Adrenal gland (tissue), 12 donors: ENCODE data around the gene NOS3. TPM values are rescaled to one million over a fixed set of nuclear protein-coding genes. Genes with fewer than 3 reads are reported as not detected.

Experiments used
- DNase-seq, 7 donors: peaks; one replicate each; pipeline ENCODE4 v3.0.0-alpha.2; 2019 to 2020
- H3K27ac ChIP-seq, 5 donors: fragments of 200-600 bp; sonication (generic) in 4 of 5; 1 replicate in 3 of 5; 2 replicates in 2 of 5; pipeline versions ENCODE4 v1.5.1 to v1.8.0; 2016 to 2020; ENCODE audit warnings: mild to moderate bottlenecking in 1 of 5
- H3K27me3 ChIP-seq: fragments of 200-600 bp; 2 replicates; pipeline ENCODE4 v1.8.0; 2021
- H3K36me3 ChIP-seq, 2 donors: fragments of 200-600 bp; replicated peaks in 1 of 2; 1 replicate in 1 of 2; 2 replicates in 1 of 2; pipeline versions ENCODE4 v1.5.1 to v1.8.0; 2018 to 2022
- H3K4me1 ChIP-seq, 2 donors: fragments of 200-600 bp; replicated peaks in 1 of 2; 1 replicate in 1 of 2; 2 replicates in 1 of 2; pipeline versions ENCODE4 v1.5.1 to v1.8.0; 2018 to 2021
- H3K4me3 ChIP-seq, 4 donors: fragments of 200-600 bp; sonication (generic) in 3 of 4; one replicate each; pipeline ENCODE4 v1.5.1; 2016 to 2018
- H3K9me3 ChIP-seq, 3 donors: fragments of 200-600 bp; sonication (generic) in 1 of 3; replicated peaks in 1 of 3; 1 replicate in 2 of 3; 2 replicates in 1 of 3; pipeline versions ENCODE4 v1.5.1 to v1.8.0; 2016 to 2021
- CTCF ChIP-seq, 6 experiments: fragments of 450-650 bp in 4 of 6; fragments of 200-600 bp in 2 of 6; sonication (generic) in 1 of 6; IDR thresholded peaks; 1 replicate in 5 of 6; 2 replicates in 1 of 6; pipeline versions ENCODE4 v1.5.1 to v1.8.0; 2016 to 2021; ENCODE audit warnings: antibody characterized with exemption in 6 of 6, mild to moderate bottlenecking in 2 of 6, moderate library complexity in 1 of 6
- POLR2A ChIP-seq, 2 donors: fragments of 450-650 bp; IDR thresholded peaks; one replicate each; pipeline ENCODE4 v1.6.1; 2017; ENCODE audit warnings: antibody characterized with exemption in 2 of 2, mild to moderate bottlenecking in 2 of 2, moderate library complexity in 1 of 2
- WGBS, 4 donors: extraction: QIAGEN DNeasy Blood & Tissue Kit in 2 of 4; methylation state at CpG; one replicate each; pipeline versions ENCODE4 v1.1.5 to v1.1.7; 2013 to 2017; 5-methylcytosine and 5-hydroxymethylcytosine counted together
- intact Hi-C, 2 donors: fragments of 100-400 bp; cut with DNase I; formaldehyde crosslinking; loops; one replicate each; pipeline versions ENCODE4 v1.14.1 to v1.15.0; 2022 to 2023
- polyA plus RNA-seq, 3 donors: library from polyadenylated mRNA; stranded (reverse); fragments of 200-250 nt in 2 of 3; fragments of 350-450 nt in 1 of 3; fragmentation: Illumina TruSeq in 1 of 3; extraction: RNeasy Lipid Tissue Mini Kit (QIAGEN cat#74804) in 1 of 3; gene quantifications; one replicate each; pipeline ENCODE4 v1.2.3, GENCODE V29; 2013 to 2014
- total RNA-seq, 9 donors: library from RNA; depleted of rRNA in 4 of 9; stranded (reverse); fragments of >200 nt in 4 of 9; fragments of 120-200 nt in 1 of 9; fragmentation: NEBNext Ultra II Directional in 1 of 9; extraction: Animal tissue kit (Norgen Biotek cat#: 25700) in 1 of 9; gene quantifications; one replicate each; pipeline versions ENCODE4 v1.1.0 to v1.2.4, GENCODE V29; 2013 to 2023
- donor health status: healthy with polysubstance abuse.
- donor health status: Bipolar disorder and iron deficiency.
- donor health status: DM: yes; HTN: yes; CAD: no.
- donor health status: DM: no; HTN: no; CAD: no.
- donor health status: DM: no; HTN: no; CAD: no.
- donor health status: DM: yes; HTN: yes; CAD: no.

NOS3 gene
- total and polyA plus RNA-seq, 12 donors: 2.2 to 26.5 (median 15.1) TPM

GRCh38 chr7:151003572-151003971 lies 12.8 kb downstream of the NOS3 start:
- H3K27me3 ChIP-seq: no peaks in the 10 kb centered on the region
- H3K36me3 ChIP-seq: no peaks in the 10 kb centered on the region
- WGBS, 4 donors: 75 to 82% (median 80%) methylated on average over 12 of the region's 12 CpGs
- H3K4me1 ChIP-seq: no peaks in the 10 kb centered on the region
- intact Hi-C loops: no loop called here
- TF ChIP-seq CTCF (IDR thresholded peaks at IDR 0.05): no peak
- no peak for TF ChIP-seq POLR2A (IDR thresholded peaks at IDR 0.05)
- no peak for DNase-seq
- no peak overlapping the region for H3K27ac ChIP-seq
- no peak overlapping the region for H3K4me3 ChIP-seq
- H3K9me3 ChIP-seq: no peaks in the 10 kb centered on the region

GRCh38 chr7:151005566-151005965 lies 14.7 kb downstream of the NOS3 start:
- no peak overlapping the region for H3K27ac ChIP-seq
- H3K9me3 ChIP-seq: no peaks in the 10 kb centered on the region
- no peaks in the 10 kb centered on the region for H3K4me1 ChIP-seq
- TF ChIP-seq CTCF (IDR thresholded peaks at IDR 0.05): no peak
- TF ChIP-seq POLR2A (IDR thresholded peaks at IDR 0.05): no peak
- intact Hi-C loops: no loop called here
- H3K4me3 ChIP-seq: no peak overlapping the region
- no peaks in the 10 kb centered on the region for H3K36me3 ChIP-seq
- WGBS, 4 donors: 78 to 90% (median 81%) methylated on average over 7 to 9 of the region's 9 CpGs
- no peak for DNase-seq
- no peaks in the 10 kb centered on the region for H3K27me3 ChIP-seq

GRCh38 chr7:151006590-151007300 lies 15.9 kb downstream of the NOS3 start:
- WGBS, 4 donors: 77 to 94% (median 86%) methylated on average over 2 to 23 of the region's 23 CpGs
- Histone ChIP-seq H3K27ac (peak overlapping the region in 1 of 5 donors; percentile 63), H3K27me3 (no peaks in the 10 kb centered on the region), H3K9me3 (no peaks in the 10 kb centered on the region), H3K36me3 (no peaks in the 10 kb centered on the region), H3K4me3 (no peak overlapping the region), H3K4me1 (no peaks in the 10 kb centered on the region)
- intact Hi-C loops: no loop called here
- no peak for TF ChIP-seq POLR2A (IDR thresholded peaks at IDR 0.05)
- TF ChIP-seq CTCF (IDR thresholded peaks at IDR 0.05): no peak
- no peak for DNase-seq

- no peak for DNase-seq
- H3K27me3 ChIP-seq: no peaks in the 10 kb centered on the region
- no peak overlapping the region for H3K4me3 ChIP-seq
- peak overlapping the region in 2 of 5 donors; percentile 12 to 63 for H3K27ac ChIP-seq
- H3K4me1 ChIP-seq: no peaks in the 10 kb centered on the region
- H3K9me3 ChIP-seq: no peaks in the 10 kb centered on the region
- 42 to 75% (median 64%) methylated on average over 6 to 7 of the region's 7 CpGs for WGBS, 4 donors
- H3K36me3 ChIP-seq: no peaks in the 10 kb centered on the region
- TF ChIP-seq POLR2A (IDR thresholded peaks at IDR 0.05) (no peak), CTCF (IDR thresholded peaks at IDR 0.05) (no peak)
- intact Hi-C loops: no loop called here
These were observed 16.7 kb downstream of the NOS3 start for GRCh38 chr7:151007469-151007898.
